ENCODE results near the gene TMEM167A.

TMEM167A gene

DNA sequence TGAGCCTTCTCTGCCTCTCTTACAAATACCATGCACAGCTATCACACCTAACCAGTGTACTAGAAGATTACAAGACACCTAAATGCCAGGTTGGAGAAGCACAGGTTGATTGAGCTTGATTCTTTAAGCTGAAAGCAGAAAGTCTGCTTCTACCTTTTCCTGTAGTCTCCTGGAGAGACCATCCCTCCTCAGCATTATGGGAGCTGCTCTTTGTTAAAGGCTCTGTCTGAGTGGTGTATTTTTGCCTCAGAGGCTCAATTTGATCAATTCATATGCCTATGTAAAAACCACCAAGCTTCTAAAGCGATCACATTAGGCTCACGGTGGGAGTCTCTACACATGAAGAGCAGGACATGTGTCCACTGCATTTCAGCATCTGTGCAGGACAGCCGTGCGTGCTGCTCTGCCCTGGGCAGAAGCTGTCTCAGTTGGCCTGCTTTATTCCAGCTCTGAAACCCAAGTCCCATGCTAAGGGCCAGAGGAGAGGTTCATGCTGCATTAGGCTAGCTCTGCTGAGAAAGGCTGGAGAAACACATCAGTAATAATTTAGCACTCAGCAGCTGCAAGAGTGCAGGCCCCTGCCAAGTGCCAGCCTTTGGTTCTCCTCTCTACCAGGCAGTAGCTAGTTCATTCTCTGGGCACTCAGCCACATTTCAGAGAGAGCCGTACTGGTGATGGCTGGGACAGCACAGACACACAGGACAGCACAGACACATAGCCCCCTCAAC is 41.7 kb downstream of the TMEM167A start:
- no peak for DNase-seq (ENCODE audit: low spot score)

DNA sequence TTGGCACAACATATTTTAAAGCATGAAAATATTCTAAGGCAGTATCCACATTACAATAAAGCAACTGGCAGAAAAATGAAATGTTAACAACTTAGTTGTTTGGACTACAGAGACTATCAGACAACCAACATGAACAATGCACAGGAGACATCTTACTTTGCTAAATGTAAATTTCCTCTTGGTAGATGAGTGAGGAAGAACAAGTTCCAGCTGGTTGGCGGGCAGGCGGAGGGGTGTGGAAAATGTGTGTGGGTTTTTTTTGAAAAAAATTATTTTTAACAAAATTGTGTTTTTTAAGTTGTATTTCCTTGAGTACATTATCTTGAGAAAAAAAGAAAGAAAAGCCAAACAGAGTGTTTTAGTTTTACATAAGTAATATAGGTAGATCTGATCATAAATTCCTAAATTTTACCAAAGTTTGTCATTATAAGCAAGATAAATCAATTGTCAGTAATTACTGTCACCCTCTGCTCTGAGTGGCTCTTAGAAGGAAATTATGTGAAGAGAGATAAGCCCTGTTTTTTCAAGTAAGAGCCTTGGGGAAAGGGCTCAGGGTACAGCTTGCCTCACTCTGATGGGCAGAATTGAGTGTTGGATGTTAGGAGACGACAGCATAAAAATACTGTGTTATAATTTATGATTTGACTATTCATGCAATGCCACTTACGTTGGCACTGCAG is 42.5 kb downstream of the TMEM167A start:
- DNase-seq (ENCODE audit: low spot score), result no peak

DNA sequence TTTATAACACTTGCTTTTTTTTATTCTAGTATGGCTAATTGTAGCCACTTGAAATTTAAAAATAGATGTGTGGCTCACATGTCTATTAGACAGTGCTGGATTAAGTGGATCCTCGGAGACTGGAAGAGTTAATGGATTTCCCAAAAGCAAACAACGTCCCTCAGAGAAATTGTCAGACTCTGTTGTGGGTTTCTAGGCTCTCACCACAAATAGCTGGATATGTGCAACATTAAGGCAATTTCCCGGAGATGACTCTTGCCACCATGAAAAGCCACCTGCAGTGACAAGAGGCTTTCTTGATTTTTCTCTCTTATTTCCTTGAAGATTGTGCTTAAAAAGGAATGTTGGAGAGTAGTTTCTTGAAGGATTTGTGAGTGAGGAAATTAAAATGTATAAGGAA is 43.2 kb downstream of the TMEM167A start:
- DNase-seq (ENCODE audit: low spot score), result no peak

DNA sequence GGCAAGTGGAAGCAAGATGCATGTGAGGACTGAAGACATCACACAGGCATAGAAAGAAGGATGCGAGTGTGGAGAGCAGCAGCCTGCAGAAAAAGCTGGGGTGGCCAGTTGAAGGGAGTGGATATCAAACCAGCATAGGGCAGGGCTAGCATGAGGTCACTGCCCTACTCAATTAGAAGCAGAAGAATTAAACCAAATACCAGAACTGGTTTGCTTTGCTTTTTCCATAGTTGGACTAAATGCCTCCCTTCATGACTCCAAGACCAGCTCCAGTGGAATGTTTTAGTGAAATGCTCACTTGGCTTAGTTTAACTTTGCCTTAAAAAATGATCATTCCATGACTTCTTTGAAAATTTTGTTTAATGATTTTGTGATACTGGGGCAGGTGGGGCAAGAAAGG is 45.8 kb downstream of the TMEM167A start:
- DNase-seq (ENCODE audit: low spot score), result no peak

DNA sequence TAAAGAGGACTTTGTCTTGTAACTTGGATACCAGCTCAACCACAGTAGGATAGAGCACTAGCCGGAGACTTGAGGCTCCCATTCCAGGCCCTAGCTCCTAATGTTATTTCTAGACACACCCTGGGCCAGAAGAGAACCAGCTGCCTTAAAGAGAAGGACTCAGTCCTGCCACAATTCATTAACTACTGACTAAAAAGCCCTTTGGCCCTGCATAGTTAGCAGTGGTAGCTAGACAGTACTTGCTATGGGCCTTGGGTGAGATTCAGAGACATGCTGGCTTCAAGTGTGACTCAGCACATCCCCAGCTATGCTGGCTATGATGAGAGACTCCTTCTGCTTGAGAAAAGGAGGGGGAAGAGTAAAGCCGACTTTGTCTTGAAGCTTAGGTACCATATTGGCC is 47.3 kb downstream of the TMEM167A start:
- DNase-seq (ENCODE audit: low spot score), result no peak

DNA sequence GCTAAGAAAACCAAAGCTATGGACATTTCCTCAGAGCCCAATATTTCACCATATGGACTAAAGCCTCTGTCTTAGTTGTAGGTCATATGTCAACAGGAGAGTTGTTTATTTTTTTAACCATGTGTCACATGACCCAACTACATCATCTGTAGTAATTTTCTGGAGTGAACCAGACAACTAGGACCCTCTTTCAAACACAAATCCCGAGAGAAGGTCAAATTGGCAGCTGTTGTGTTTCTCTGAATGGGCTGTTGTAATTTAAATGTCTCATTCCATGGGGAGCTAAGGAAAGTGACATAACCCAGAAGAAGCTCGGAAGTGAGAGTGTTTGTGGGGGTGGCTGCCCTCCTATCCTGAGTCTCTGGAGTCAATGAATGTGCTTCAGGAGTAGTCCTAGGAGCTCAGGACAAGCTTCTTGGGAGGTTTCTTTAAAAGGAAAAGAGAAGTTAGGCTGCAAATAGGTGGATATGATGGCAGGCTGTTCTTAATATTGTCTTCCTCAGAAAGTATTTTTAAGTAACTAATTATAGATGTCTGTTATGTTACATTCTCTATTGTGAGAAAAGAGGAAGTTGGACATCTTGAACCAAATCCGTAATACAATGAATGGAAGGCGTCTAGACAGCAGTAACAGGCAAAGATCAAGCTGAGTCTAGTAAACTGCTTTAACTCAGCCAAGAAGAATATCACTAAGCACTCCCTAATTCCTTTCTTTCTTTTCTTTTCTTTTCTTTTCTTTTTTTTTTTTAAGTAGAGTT is 50.1 kb downstream of the TMEM167A start:
- DNase-seq (ENCODE audit: low spot score), result no peak

DNA sequence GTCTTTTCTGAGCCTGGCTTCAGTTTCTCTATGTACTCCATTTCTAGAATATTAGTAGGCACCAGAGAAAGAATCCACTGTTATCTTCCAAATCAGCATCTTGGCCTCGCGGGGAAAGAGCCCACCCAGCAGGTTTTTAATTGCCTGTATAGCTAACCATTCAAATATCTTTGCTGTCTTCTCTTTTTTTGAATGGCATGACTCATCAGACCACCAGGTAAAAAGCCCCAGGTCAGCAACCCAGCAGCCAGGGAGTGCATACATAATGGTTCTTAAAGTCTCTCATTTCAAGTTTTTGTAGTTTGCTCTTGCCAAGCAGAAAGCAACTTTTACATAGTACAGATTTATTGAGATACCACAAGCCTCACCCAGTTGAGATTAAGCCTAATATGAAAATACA is 50.7 kb downstream of the TMEM167A start:
- no peak for DNase-seq (ENCODE audit: low spot score)

DNA sequence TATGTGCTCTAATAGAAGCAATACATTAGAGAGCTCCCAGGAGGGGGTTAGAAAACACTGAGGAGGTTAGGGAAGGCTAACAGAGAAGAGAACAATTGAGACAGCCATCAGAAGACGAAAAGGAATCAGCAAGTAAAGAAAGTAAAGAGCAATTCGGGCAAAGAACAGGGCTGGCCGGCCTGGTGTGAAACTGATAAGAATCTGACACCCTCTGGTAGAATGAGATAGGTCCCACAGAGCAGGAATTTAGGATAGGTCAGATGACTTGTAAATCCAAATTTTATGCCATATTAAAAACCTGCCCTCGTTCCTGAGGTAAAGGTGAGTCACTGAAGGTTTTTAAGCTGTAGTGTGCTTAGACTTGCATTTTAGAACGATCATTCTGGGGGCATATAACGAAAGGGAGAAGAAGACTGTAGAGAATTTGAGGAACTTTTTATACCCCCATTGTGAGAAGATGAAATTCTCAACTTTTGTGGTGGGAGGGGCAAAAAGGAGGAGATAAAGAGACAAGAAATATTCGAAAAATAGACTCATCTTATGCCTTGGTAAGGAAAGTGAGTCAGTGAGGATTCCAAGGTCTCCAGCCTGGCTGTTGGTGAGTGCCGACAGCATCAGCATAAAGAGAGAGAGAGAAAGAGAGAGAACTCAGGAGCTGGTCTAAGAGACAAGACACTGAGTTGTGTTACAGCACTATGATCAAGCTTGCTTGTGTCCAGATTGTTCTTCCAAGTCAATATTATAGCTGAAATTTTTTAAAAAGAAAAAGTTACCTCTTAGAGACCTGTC is 51.3 kb downstream of the TMEM167A start:
- no peak for DNase-seq (ENCODE audit: low spot score)

DNA sequence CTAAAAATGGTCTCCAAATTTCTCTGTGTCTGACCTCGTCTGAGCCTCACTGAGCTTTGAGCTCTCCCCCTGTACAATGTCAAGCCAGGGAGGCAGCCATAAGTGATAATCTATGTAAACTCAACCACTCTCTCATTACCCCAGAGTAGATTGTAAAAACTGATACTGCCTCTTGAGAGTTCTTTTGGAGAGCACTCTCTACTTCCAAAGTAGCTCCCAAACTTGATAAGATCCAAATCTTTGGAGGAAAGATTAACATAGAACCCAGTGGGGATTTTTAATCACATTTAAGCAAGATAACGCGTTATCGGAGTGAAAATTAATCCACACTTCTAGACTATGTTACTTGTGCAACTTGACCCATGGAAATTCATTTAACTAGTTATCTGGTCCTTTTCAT is 54.9 kb downstream of the TMEM167A start:
- no peak for DNase-seq (ENCODE audit: low spot score)

DNA sequence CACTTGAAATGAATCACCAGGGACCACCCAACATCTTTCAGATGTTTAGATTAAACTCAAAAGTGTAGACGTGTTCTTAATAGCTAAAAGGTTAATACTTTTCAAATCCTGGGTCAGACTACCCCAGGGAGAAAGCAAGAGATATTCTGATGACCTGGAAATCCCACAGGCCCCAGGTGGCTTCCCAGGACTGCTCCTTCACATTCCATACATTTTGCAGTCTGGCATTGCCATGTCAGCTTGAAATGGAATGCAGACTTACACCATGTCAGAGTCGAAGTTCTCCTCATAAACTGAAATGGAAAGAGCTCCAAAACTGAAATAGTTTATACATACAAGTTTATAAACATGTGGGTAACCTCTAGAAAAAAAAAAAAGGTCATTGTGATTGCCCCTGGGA is 61.5 kb downstream of the TMEM167A start:
- DNase-seq (ENCODE audit: low spot score), result no peak

DNA sequence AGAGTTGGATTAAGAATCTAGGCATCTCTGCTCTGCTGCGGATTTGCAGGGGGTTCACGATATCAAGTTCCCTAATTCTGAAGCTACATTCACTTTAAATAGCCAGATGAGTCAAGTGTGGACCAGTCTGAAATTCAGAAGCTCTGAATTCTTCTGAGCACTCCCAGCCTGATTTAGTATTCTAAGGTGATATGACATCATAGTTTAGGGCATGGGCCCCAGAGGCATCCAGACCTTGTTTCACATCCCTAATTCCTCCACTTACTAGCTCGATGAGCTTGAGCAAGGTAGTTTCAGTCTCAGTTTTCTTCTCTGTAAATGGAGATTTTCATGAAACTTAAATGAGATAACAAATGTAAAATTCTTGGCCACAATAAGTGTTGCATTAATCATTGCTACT is 65.2 kb downstream of the TMEM167A start:
- no peak for DNase-seq (ENCODE audit: low spot score)

DNA sequence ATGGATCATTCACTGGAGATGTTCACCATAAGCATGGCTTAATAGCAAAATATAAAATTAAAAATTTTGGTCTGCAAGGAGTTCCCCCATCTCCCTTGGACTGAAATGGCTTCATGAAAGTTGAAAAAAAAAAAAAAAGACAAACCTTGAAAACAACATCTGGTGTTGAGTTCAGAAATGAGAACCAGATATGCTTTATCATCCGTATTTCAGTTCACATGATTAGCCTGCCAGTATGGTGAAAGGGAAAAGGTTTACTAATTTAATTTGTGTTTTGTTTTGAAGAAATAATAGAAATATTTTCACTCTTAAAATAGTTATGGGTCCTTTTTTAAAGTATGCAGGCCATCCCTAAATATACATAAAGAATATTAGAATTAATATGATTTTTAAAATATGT is 67.8 kb downstream of the TMEM167A start:
- DNase-seq (ENCODE audit: low spot score), result no peak

DNA sequence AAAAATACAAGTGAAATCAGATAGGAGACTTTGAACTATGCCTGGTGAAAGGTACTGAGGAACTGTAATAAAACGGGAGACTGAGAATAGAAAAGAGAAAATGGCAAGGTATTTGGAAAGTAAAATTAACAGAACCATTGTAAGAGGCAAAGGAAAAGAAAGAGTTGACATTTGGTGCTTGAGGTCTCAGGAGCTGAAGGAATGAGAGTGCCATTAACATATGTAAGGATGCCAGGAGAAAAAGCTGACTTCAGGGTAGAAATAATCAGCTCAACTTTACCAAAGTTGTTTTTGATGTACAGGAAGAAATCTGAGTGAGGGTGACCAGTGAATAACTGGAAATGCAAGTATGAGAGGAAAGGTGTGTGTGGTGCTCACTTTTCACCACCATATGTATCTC is 69.4 kb downstream of the TMEM167A start:
- DNase-seq (ENCODE audit: low spot score), result no peak

DNA sequence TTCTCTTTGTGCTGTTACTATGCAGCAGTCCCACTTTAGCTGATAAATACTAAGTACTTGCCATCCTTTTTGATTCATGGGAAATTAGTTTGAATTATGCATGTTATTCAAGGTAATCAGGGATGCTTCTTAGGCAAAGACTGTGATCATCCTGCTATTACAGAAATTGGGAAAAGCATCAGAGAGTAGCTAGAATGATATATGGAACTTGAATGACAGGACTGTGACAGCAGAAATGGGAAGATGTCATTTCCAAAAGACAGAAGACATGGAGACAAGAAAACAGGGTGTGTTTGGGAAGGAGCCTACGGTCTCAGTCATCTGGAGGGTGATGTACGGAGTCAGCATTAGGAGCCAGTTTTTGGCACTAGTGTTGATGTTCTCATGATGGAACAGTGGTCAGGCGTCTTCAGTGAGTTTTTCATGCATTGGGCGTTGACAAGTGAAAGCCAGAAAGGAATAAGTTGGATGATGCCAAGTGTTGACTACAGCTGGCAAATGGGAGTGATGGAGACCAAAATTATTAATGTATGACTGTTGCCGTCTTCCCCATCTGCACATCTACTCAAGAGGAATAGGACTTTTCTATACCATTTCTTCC is 70.4 kb downstream of the TMEM167A start:
- no peak for DNase-seq (ENCODE audit: low spot score)

DNA sequence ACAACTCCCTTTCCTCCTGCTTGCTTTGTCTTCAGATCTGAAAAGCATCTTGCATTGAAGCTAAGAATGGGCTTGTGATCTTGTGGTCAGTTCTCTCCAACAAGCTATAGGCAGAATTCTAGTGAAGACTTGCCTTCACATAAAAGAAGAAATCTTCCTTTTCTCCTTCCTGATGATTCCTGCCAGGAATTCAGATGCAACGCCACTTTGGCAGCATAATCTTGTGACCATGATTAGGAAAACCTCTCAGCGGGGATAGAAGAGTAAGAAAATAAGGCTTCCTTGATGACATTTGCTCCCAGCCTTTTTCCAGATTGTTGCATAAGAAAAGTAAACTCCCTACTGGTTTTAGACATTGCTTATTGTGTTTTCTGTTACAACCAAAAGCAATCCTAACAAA is 73.4 kb downstream of the TMEM167A start:
- no peak for DNase-seq (ENCODE audit: low spot score)
